Measurements from ENCODE around the gene CLTA. TPM values are rescaled to one million over a fixed set of nuclear protein-coding genes. Genes with fewer than 3 reads are reported as not detected.
A peak's percentile ranks its signal among the peaks of the same experiment; 100 is the strongest.

CLTA gene
- total and polyA plus RNA-seq, 2 donors (not counting 1 experiment from before 2014, with no cell fraction given) = 32.3 to 71.0 TPM

DNA sequence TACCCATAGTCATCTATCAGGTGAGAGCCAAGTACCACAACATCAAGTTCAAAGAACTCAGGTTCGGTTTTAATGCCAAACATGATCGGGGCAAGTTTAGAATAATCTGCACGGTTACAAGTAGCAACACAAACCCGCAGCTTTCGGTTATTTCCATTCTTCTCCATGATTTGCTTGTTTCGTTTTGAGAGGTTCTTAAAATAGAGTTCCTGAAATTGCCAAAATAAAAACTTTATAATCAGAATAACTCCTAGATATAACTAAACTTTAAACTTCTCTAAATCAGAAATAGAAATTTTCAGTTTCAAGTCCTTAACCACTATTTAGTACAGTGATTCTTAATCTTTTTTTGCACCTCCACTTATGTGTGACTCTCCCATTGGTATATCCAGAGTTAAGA, 58.5 kb downstream of the CLTA start:
- ChIA-PET CTCF (interaction anchor here (1.0 to 7.0 kb wide), 3 partner anchors 16 to 80 kb away, joined by 3 to 115 read pairs (median 4); no protein-coding TSS in a partner anchor), POLR2A (interaction anchor here (0.7 kb wide), 1 partner anchor 71 kb away, joined by 3 read pairs; no protein-coding TSS in a partner anchor)
- no CpG with 5 or more reads among the region's 6 CpGs for WGBS (ENCODE audit: insufficient coverage)
- no peaks in the 10 kb centered on the region for H3K9me3 Mint-ChIP-seq (ENCODE audit: insufficient read depth)
- H3K27ac Mint-ChIP-seq = no peak overlapping the region
- TF ChIP-seq, protein P1, sequence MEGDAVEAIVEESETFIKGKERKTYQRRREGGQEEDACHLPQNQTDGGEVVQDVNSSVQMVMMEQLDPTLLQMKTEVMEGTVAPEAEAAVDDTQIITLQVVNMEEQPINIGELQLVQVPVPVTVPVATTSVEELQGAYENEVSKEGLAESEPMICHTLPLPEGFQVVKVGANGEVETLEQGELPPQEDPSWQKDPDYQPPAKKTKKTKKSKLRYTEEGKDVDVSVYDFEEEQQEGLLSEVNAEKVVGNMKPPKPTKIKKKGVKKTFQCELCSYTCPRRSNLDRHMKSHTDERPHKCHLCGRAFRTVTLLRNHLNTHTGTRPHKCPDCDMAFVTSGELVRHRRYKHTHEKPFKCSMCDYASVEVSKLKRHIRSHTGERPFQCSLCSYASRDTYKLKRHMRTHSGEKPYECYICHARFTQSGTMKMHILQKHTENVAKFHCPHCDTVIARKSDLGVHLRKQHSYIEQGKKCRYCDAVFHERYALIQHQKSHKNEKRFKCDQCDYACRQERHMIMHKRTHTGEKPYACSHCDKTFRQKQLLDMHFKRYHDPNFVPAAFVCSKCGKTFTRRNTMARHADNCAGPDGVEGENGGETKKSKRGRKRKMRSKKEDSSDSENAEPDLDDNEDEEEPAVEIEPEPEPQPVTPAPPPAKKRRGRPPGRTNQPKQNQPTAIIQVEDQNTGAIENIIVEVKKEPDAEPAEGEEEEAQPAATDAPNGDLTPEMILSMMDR (IDR thresholded peaks at IDR 0.05) = no peak
- no peak for TF ChIP-seq EZH2 (IDR thresholded peaks at IDR 0.05; ENCODE audit: borderline replicate concordance, insufficient read depth, low read depth, low read length, poor library complexity, severe bottlenecking)
- no peak for DNase-seq
- H3K79me2 ChIP-seq (ENCODE audit: control insufficient read depth, insufficient read depth, low read length) = peaks cover 59% of the 10 kb centered on the region
- H3K4me1 Mint-ChIP-seq = peaks cover 25% of the 10 kb centered on the region
- no peaks in the 10 kb centered on the region for H3K9me3 ChIP-seq (ENCODE audit: control extremely low read depth in 1 of 3, control insufficient read depth in 2 of 3, insufficient read depth in 1 of 3, low read length in 2 of 3)
- H3K4me2 ChIP-seq (replicated peaks; ENCODE audit: low read depth, low read length, poor library complexity, severe bottlenecking) = peak overlapping the region; percentile 7
- H3K27me3 ChIP-seq (replicated peaks in 1 of 4; ENCODE audit: control extremely low read depth in 1 of 4, control insufficient read depth in 3 of 4, insufficient read depth in 4 of 4, low read length in 3 of 4) = no peaks in the 10 kb centered on the region
- peaks cover 6 to 9% of the 10 kb centered on the region in 2 donors for H3K4me1 ChIP-seq (ENCODE audit: control insufficient read depth in 2 of 2, insufficient read depth in 2 of 2, low read length in 2 of 2)
- no peak overlapping the region for H3K4me3 ChIP-seq (ENCODE audit: control extremely low read depth in 1 of 5, extremely low read depth in 1 of 5, insufficient read depth in 1 of 5, low read depth in 2 of 5, low read length in 4 of 5)
- H3K9ac ChIP-seq (ENCODE audit: low read length) = peak overlapping the region; percentile 16
- no peak overlapping the region for H2AFZ ChIP-seq (ENCODE audit: insufficient read depth, low read depth, low read length, poor library complexity, severe bottlenecking)
- no peaks in the 10 kb centered on the region for H3K27me3 Mint-ChIP-seq
- no peak for ATAC-seq (ENCODE audit: low read depth)
- intact Hi-C loops (cut with micrococcal nuclease) = loop anchor here (2.0 kb wide), 1 partner anchor 308 kb away; no protein-coding TSS in a partner anchor
- H3K27ac ChIP-seq (ENCODE audit: low read length in 2 of 2) = peak overlapping the region in 1 of 2 donors; percentile 46
- peaks cover 40% of the 10 kb centered on the region for H4K20me1 ChIP-seq (ENCODE audit: control insufficient read depth, insufficient read depth, low read length, poor library complexity, severe bottlenecking)
- peak overlapping the region; percentile 45 for H3K4me3 Mint-ChIP-seq
- peaks cover 0 to 22% of the 10 kb centered on the region in 2 experiments for H3K36me3 ChIP-seq (replicated peaks in 1 of 2; ENCODE audit: control extremely low read depth in 1 of 2, control insufficient read depth in 1 of 2, extremely low read depth in 1 of 2, insufficient read depth in 2 of 2, low read length in 1 of 2)

DNA sequence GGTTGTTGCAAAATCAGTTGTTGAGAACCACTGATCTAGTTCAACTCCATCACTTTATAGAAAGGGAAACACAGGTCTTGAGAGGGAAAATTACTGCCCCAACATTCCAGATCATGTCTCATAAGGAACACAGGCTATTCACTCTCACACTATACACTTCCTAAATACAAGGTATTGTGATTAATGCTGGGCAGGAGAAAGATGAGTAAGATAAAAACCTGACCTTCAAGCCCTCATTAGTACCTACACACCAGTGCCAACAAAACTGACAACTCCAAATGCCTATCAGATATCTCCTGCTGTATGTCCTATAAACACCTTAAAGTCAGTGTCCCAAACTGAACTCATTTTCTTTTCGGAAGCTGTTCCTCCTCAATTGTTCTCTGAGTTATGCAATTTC, 59.4 kb downstream of the CLTA start:
- no peak overlapping the region for H3K9ac ChIP-seq (ENCODE audit: low read length)
- peaks cover 65% of the 10 kb centered on the region for H3K79me2 ChIP-seq (ENCODE audit: control insufficient read depth, insufficient read depth, low read length)
- ChIA-PET CTCF (interaction anchor here (1.0 to 7.0 kb wide), 2 partner anchors 15 to 80 kb away, joined by 3 to 115 read pairs; no protein-coding TSS in a partner anchor), POLR2A (no interaction called here)
- H3K4me3 ChIP-seq (ENCODE audit: control extremely low read depth in 1 of 5, extremely low read depth in 1 of 5, insufficient read depth in 1 of 5, low read depth in 2 of 5, low read length in 4 of 5) = no peak overlapping the region
- no peak overlapping the region for H3K4me2 ChIP-seq (replicated peaks; ENCODE audit: low read depth, low read length, poor library complexity, severe bottlenecking)
- no peaks in the 10 kb centered on the region for H3K27me3 Mint-ChIP-seq
- peaks cover 40% of the 10 kb centered on the region for H4K20me1 ChIP-seq (ENCODE audit: control insufficient read depth, insufficient read depth, low read length, poor library complexity, severe bottlenecking)
- WGBS (ENCODE audit: insufficient coverage) = 100% methylated on average over 1 of the region's 1 CpG
- no peak for ATAC-seq (ENCODE audit: low read depth)
- H3K27ac Mint-ChIP-seq = no peak overlapping the region
- no peaks in the 10 kb centered on the region for H3K27me3 ChIP-seq (replicated peaks in 1 of 4; ENCODE audit: control extremely low read depth in 1 of 4, control insufficient read depth in 3 of 4, insufficient read depth in 4 of 4, low read length in 3 of 4)
- peaks cover 0 to 19% of the 10 kb centered on the region in 2 experiments for H3K36me3 ChIP-seq (replicated peaks in 1 of 2; ENCODE audit: control extremely low read depth in 1 of 2, control insufficient read depth in 1 of 2, extremely low read depth in 1 of 2, insufficient read depth in 2 of 2, low read length in 1 of 2)
- intact Hi-C loops (cut with micrococcal nuclease) = no loop called here
- H2AFZ ChIP-seq (ENCODE audit: insufficient read depth, low read depth, low read length, poor library complexity, severe bottlenecking) = no peak overlapping the region
- no peaks in the 10 kb centered on the region for H3K9me3 ChIP-seq (ENCODE audit: control extremely low read depth in 1 of 3, control insufficient read depth in 2 of 3, insufficient read depth in 1 of 3, low read length in 2 of 3)
- no peak overlapping the region for H3K4me3 Mint-ChIP-seq
- no peaks in the 10 kb centered on the region for H3K9me3 Mint-ChIP-seq (ENCODE audit: insufficient read depth)
- DNase-seq = no peak
- H3K4me1 ChIP-seq (ENCODE audit: control insufficient read depth in 2 of 2, insufficient read depth in 2 of 2, low read length in 2 of 2) = peaks cover 6 to 9% of the 10 kb centered on the region in 2 donors
- no peak for TF ChIP-seq EZH2 (IDR thresholded peaks at IDR 0.05; ENCODE audit: borderline replicate concordance, insufficient read depth, low read depth, low read length, poor library complexity, severe bottlenecking)
- TF ChIP-seq, protein P1 (IDR thresholded peaks at IDR 0.05) = no peak
- peaks cover 25% of the 10 kb centered on the region for H3K4me1 Mint-ChIP-seq
- H3K27ac ChIP-seq (ENCODE audit: low read length in 2 of 2) = no peak overlapping the region

All from B cell (primary cell).